CD14-positive monocyte (primary cell): Measurements from ENCODE around the gene CRTC1. TPM values are rescaled to one million over a fixed set of nuclear protein-coding genes. Genes with fewer than 3 reads are reported as not detected.

ENCODE experiments used
- DNase-seq, 3 donors: peaks; one replicate each; pipeline ENCODE4 v3.0.0-alpha.2; 2011 to 2022
- H2AFZ ChIP-seq: 2 replicates; pipeline ENCODE4 v1.6.0; 2012; ENCODE audit warnings: mild to moderate bottlenecking, low read depth, low read length, inconsistent platforms; ENCODE audit not compliant: insufficient read depth, poor library complexity, severe bottlenecking
- H3K27ac ChIP-seq, 2 donors: 1 replicate in 1 of 2; 2 replicates in 1 of 2; pipeline ENCODE4 v1.5.1; 2012 to 2013; ENCODE audit warnings: low read length in 2 of 2, control low read depth in 1 of 2, inconsistent platforms in 1 of 2, low read depth in 1 of 2, mild to moderate bottlenecking in 1 of 2
- H3K27me3 ChIP-seq, 2 donors: one replicate each; pipeline versions ENCODE4 v1.6.0 to v1.6.1; 2011 to 2013; ENCODE audit warnings: low read length in 2 of 2; ENCODE audit not compliant: control insufficient read depth in 2 of 2, insufficient read depth in 2 of 2
- H3K36me3 ChIP-seq, 2 donors: replicated peaks in 1 of 2; 1 replicate in 1 of 2; 2 replicates in 1 of 2; pipeline versions ENCODE4 v1.5.1 to v1.6.1; 2012 to 2013; ENCODE audit warnings: low read length in 2 of 2, control low read depth in 1 of 2, inconsistent platforms in 1 of 2, mild to moderate bottlenecking in 1 of 2; ENCODE audit not compliant: insufficient read depth in 2 of 2, control insufficient read depth in 1 of 2
- H3K4me1 ChIP-seq, 2 donors: 1 replicate in 1 of 2; 2 replicates in 1 of 2; pipeline versions ENCODE4 v1.5.1 to v1.6.1; 2012 to 2013; ENCODE audit warnings: low read length in 2 of 2, control low read depth in 1 of 2, inconsistent platforms in 1 of 2, mild to moderate bottlenecking in 1 of 2, moderate library complexity in 1 of 2; ENCODE audit not compliant: insufficient read depth in 2 of 2, control insufficient read depth in 1 of 2
- H3K4me2 ChIP-seq: replicated peaks from 2 replicates; pipeline ENCODE3; 2012; ENCODE audit warnings: low read length, moderate library complexity, mild to moderate bottlenecking; ENCODE audit not compliant: poor library complexity, severe bottlenecking; ENCODE audit errors: extremely low read depth
- H3K4me3 ChIP-seq, 3 experiments: fragments of 200-600 bp in 1 of 3; sonication (generic) in 1 of 3; replicated peaks in 1 of 3; 1 replicate in 2 of 3; 2 replicates in 1 of 3; pipeline ENCODE4 v1.5.1; 2011 to 2013; ENCODE audit warnings: low read length in 3 of 3, mild to moderate bottlenecking in 3 of 3, control low read depth in 2 of 3, low read depth in 2 of 3, inconsistent platforms in 1 of 3, moderate library complexity in 1 of 3
- H3K79me2 ChIP-seq: 2 replicates; pipeline ENCODE4 v1.6.0; 2012; ENCODE audit warnings: mild to moderate bottlenecking, control low read depth, inconsistent platforms, low read length, moderate library complexity; ENCODE audit not compliant: insufficient read depth
- H3K9ac ChIP-seq: 2 replicates; pipeline ENCODE4 v1.6.0; 2017; ENCODE audit warnings: low read length, mild to moderate bottlenecking; ENCODE audit not compliant: insufficient read depth, poor library complexity, severe bottlenecking
- H3K9me3 ChIP-seq, 2 donors: replicated peaks in 1 of 2; 1 replicate in 1 of 2; 2 replicates in 1 of 2; pipeline versions ENCODE4 v1.5.1 to v1.6.1; 2012 to 2013; ENCODE audit warnings: low read length in 2 of 2, control low read depth in 1 of 2; ENCODE audit not compliant: control insufficient read depth in 1 of 2, insufficient read depth in 1 of 2
- H4K20me1 ChIP-seq: 2 replicates; pipeline ENCODE4 v1.6.0; 2012; ENCODE audit warnings: mild to moderate bottlenecking, low read length, control low read depth, moderate library complexity; ENCODE audit not compliant: insufficient read depth
- H3K27ac Mint-ChIP-seq, 7 donors: one replicate each; pipeline ENCODE4 v1.8.0; 2020; ENCODE audit warnings: mild to moderate bottlenecking in 7 of 7, mixed read lengths in 7 of 7, moderate library complexity in 6 of 7, inconsistent platforms in 2 of 7
- H3K27me3 Mint-ChIP-seq, 3 donors: one replicate each; pipeline ENCODE4 v1.8.0; 2021 to 2022; ENCODE audit warnings: low read depth in 3 of 3, mild to moderate bottlenecking in 3 of 3, mixed read lengths in 3 of 3, moderate library complexity in 3 of 3, inconsistent platforms in 1 of 3
- H3K36me3 Mint-ChIP-seq, 2 donors: one replicate each; pipeline ENCODE4 v1.8.0; 2020; ENCODE audit warnings: mixed read lengths in 2 of 2, inconsistent platforms in 1 of 2, mild to moderate bottlenecking in 1 of 2
- H3K4me1 Mint-ChIP-seq: one replicate; pipeline ENCODE4 v1.8.0; 2020; ENCODE audit warnings: mild to moderate bottlenecking, mixed read lengths
- H3K4me3 Mint-ChIP-seq, 2 donors: one replicate each; pipeline ENCODE4 v1.8.0; 2020; ENCODE audit warnings: mild to moderate bottlenecking in 2 of 2, mixed read lengths in 2 of 2, moderate library complexity in 1 of 2
- H3K9me3 Mint-ChIP-seq, 7 donors: one replicate each; pipeline ENCODE4 v1.8.0; 2020 to 2022; ENCODE audit warnings: mixed read lengths in 7 of 7, mild to moderate bottlenecking in 6 of 7, moderate library complexity in 6 of 7, inconsistent platforms in 2 of 7
- CTCF ChIP-seq: fragments of 200-600 bp; IDR thresholded peaks from one replicate; pipeline ENCODE4 v1.8.0; 2022; ENCODE audit warnings: antibody characterized with exemption, mild to moderate bottlenecking
- WGBS: methylation state at CpG from one replicate; pipeline ENCODE4 v1.1.5; 2013; ENCODE audit warnings: missing lambda C conversion rate; ENCODE audit not compliant: insufficient coverage; 5-methylcytosine and 5-hydroxymethylcytosine counted together
- intact Hi-C, 2 donors: fragments of 100-400 bp; cut with micrococcal nuclease; formaldehyde crosslinking; loops; one replicate each; pipeline versions ENCODE4 v1.15.0 to v1.15.1; 2023
- polyA plus RNA-seq, 3 donors: library from polyadenylated mRNA; depleted of rRNA in 1 of 3; unstranded in 2 of 3; stranded (reverse) in 1 of 3; fragments of 300-500 nt in 2 of 3; fragments of >200 nt in 1 of 3; fragmentation: Illumina TruSeq in 2 of 3; gene quantifications; 1 replicate in 2 of 3; 2 replicates in 1 of 3; pipeline ENCODE4 v1.2.3, GENCODE V29; 2012 to 2021

Gene CRTC1
- polyA plus RNA-seq, 3 donors = 0.28 to 9.2 (median 0.55) TPM

- Histone ChIP-seq H4K20me1 (peaks cover 62% of the 10 kb centered on the region), H3K27ac (peak overlapping the region in 1 of 2 donors; percentile 31), H3K9me3 (no peaks in the 10 kb centered on the region), H3K79me2 (no peaks in the 10 kb centered on the region), H3K4me3 (peak overlapping the region in 1 of 3 experiments; percentile 54), H3K36me3 (peaks cover 0 to 5% of the 10 kb centered on the region in 2 donors), H3K9ac (no peak overlapping the region), H3K4me2 (peak overlapping the region; percentile 62), H3K27me3 (no peaks in the 10 kb centered on the region), H2AFZ (no peak overlapping the region), H3K4me1 (peaks cover 9 to 14% of the 10 kb centered on the region in 2 donors)
- WGBS = 61% methylated on average over 14 of the region's 30 CpGs
- peaks cover 8 to 11% (median 9%) of the 10 kb centered on the region in 3 donors for H3K27me3 Mint-ChIP-seq
- H3K4me3 Mint-ChIP-seq = peak overlapping the region; percentile 63 to 82
- no peak for TF ChIP-seq CTCF
- peak overlapping the region in 6 of 7 donors; percentile 5 to 75 (median 46) for H3K27ac Mint-ChIP-seq
- H3K4me1 Mint-ChIP-seq = peaks cover 29% of the 10 kb centered on the region
- peaks cover 0 to 5% (median 3%) of the 10 kb centered on the region in 7 donors for H3K9me3 Mint-ChIP-seq
- peak; percentile 44 to 58 (median 48) for DNase-seq
- intact Hi-C loops = loop anchor here in 1 of 2 donors (5.0 kb wide), 1 partner anchor 43 kb away; no protein-coding TSS in a partner anchor
- H3K36me3 Mint-ChIP-seq = peaks cover 9 to 17% of the 10 kb centered on the region in 2 donors
These were observed 24.0 kb upstream of the CRTC1 start for GRCh38 chr19:18659281-18660050.

DNA sequence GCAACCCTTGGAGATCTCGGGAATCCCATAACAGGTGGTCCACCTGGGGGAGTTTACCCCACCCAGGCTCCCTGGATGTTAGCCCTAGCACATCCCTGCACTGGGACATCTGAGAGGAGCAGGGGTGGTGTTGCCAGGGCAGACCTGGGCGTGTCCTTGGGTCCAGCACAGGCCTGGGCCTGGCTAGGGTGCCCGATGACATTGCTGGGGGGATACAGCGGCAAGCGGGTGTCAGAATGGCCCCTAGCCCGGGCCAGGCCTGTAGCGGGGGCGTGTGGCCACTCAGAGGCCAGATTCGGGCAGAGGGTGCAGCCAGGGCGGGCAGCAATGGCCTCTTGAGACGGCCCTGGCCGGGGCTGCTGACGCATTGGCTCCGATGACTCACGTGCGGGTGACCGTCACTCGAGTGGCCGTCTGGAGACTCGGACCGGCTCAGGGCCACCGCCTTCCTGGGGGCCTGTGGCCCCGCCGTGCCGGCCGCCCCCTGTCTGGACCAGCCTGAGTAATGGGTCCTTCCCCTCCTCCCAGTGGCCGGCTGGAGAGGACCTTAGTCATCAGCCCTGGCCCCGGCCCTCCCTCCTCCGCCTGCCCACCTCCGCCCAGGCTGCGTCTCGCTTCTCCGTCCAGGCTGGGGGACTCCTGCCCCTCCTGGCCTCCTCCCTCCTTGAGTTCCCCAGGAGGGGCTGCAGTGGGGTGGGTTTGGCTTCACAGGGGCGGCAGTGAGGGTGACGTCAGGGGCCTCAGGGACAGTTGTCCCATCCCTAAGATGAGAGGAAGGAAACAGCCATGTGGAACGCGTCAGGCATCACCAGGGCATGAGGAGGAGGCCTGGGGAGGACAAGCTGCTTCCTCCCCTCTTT, 23.2 kb upstream of the CRTC1 start:
- H3K4me1 ChIP-seq = peaks cover 9 to 14% of the 10 kb centered on the region in 2 donors
- H4K20me1 ChIP-seq = peaks cover 55% of the 10 kb centered on the region
- Mint-ChIP-seq H3K27ac (peak overlapping the region in 2 of 7 donors; percentile 28 to 46), H3K36me3 (peaks cover 9 to 25% of the 10 kb centered on the region in 2 donors), H3K27me3 (peaks cover 8 to 11% (median 9%) of the 10 kb centered on the region in 3 donors), H3K9me3 (peaks cover 0 to 5% (median 3%) of the 10 kb centered on the region in 7 donors), H3K4me1 (peaks cover 29% of the 10 kb centered on the region), H3K4me3 (no peak overlapping the region)
- H2AFZ ChIP-seq = no peak overlapping the region
- no peak overlapping the region for H3K9ac ChIP-seq
- DNase-seq = no peak
- no peak for TF ChIP-seq CTCF
- H3K27ac ChIP-seq = no peak overlapping the region
- intact Hi-C loops = no loop called here
- no peak overlapping the region for H3K4me2 ChIP-seq
- no peaks in the 10 kb centered on the region for H3K79me2 ChIP-seq
- peaks cover 0 to 8% of the 10 kb centered on the region in 2 donors for H3K36me3 ChIP-seq
- no peaks in the 10 kb centered on the region for H3K9me3 ChIP-seq
- no peak overlapping the region for H3K4me3 ChIP-seq
- 95% methylated on average over 28 of the region's 37 CpGs for WGBS
- no peaks in the 10 kb centered on the region for H3K27me3 ChIP-seq
